ENCODE data around the gene SPRY2. TPM values are rescaled to one million over a fixed set of nuclear protein-coding genes. Genes with fewer than 3 reads are reported as not detected.

SPRY2 gene
- total and polyA plus RNA-seq, 8 donors, result 4.0 to 33.2 (median 20.2) TPM

GRCh38 chr13:80376554-80376953 lies 35.6 kb upstream of the SPRY2 start:
- intact Hi-C loops (cut with DNase I; ENCODE audit: low total_unique reads), result no loop called here
- Histone ChIP-seq H3K27me3 (no peaks in the 10 kb centered on the region), H3K4me3 (no peak overlapping the region), H3K27ac (no peak overlapping the region), H3K4me1 (no peaks in the 10 kb centered on the region), H3K36me3 (no peaks in the 10 kb centered on the region), H3K9me3 (no peaks in the 10 kb centered on the region)
- WGBS, 5 donors, result 91 to 98% (median 95%) methylated on average over 1 of the region's 1 CpG
- DNase-seq, result no peak
- TF ChIP-seq EP300 (IDR thresholded peaks at IDR 0.05), result no peak
- no peak for TF ChIP-seq POLR2A (IDR thresholded peaks at IDR 0.05)
- TF ChIP-seq CTCF (IDR thresholded peaks at IDR 0.05), result no peak
- TF ChIP-seq POLR2AphosphoS5 (IDR thresholded peaks at IDR 0.05), result no peak

- H3K27me3 ChIP-seq, result no peaks in the 10 kb centered on the region
- 79 to 88% (median 79%) methylated on average over 2 of the region's 2 CpGs for WGBS, 5 donors
- intact Hi-C loops (cut with DNase I; ENCODE audit: low total_unique reads), result loop anchor here (5.0 kb wide), 1 partner anchor 693 kb away; no protein-coding TSS in a partner anchor
- TF ChIP-seq POLR2A (IDR thresholded peaks at IDR 0.05), result no peak
- TF ChIP-seq CTCF (IDR thresholded peaks at IDR 0.05), result no peak
- TF ChIP-seq POLR2AphosphoS5 (IDR thresholded peaks at IDR 0.05), result no peak
- TF ChIP-seq EP300 (IDR thresholded peaks at IDR 0.05), result no peak
- no peaks in the 10 kb centered on the region for H3K4me1 ChIP-seq
- H3K9me3 ChIP-seq, result no peaks in the 10 kb centered on the region
- H3K4me3 ChIP-seq, result no peak overlapping the region
- no peak for DNase-seq
- H3K27ac ChIP-seq, result no peak overlapping the region
- no peaks in the 10 kb centered on the region for H3K36me3 ChIP-seq
Measured at GRCh38 chr13:80374901-80375300, 34.0 kb upstream of the SPRY2 start.

GRCh38 chr13:80374444-80374843 lies 33.5 kb upstream of the SPRY2 start:
- Histone ChIP-seq H3K4me1 (no peaks in the 10 kb centered on the region), H3K9me3 (no peaks in the 10 kb centered on the region), H3K27me3 (no peaks in the 10 kb centered on the region), H3K36me3 (no peaks in the 10 kb centered on the region), H3K27ac (no peak overlapping the region), H3K4me3 (no peak overlapping the region)
- peak in 1 of 2 donors; percentile 44 for DNase-seq
- intact Hi-C loops (cut with DNase I; ENCODE audit: low total_unique reads), result loop anchor here (5.0 kb wide), 1 partner anchor 692 kb away; no protein-coding TSS in a partner anchor
- WGBS, 5 donors, result 75 to 89% (median 81%) methylated on average over 5 of the region's 5 CpGs
- TF ChIP-seq EP300 (IDR thresholded peaks at IDR 0.05) (no peak), POLR2AphosphoS5 (IDR thresholded peaks at IDR 0.05) (no peak), POLR2A (IDR thresholded peaks at IDR 0.05) (no peak), CTCF (IDR thresholded peaks at IDR 0.05) (no peak)

- no peak overlapping the region for H3K4me3 ChIP-seq
- H3K9me3 ChIP-seq, result no peaks in the 10 kb centered on the region
- TF ChIP-seq POLR2AphosphoS5 (IDR thresholded peaks at IDR 0.05), result no peak
- TF ChIP-seq EP300 (IDR thresholded peaks at IDR 0.05), result no peak
- TF ChIP-seq POLR2A (IDR thresholded peaks at IDR 0.05), result no peak
- no peak for TF ChIP-seq CTCF (IDR thresholded peaks at IDR 0.05)
- intact Hi-C loops (cut with DNase I; ENCODE audit: low total_unique reads), result loop anchor here (5.0 kb wide), 1 partner anchor 690 kb away; no protein-coding TSS in a partner anchor
- no peaks in the 10 kb centered on the region for H3K27me3 ChIP-seq
- no peak for DNase-seq
- H3K4me1 ChIP-seq, result no peaks in the 10 kb centered on the region
- no peak overlapping the region for H3K27ac ChIP-seq
- 86 to 91% (median 89%) methylated on average over 6 of the region's 6 CpGs for WGBS, 5 donors
- H3K36me3 ChIP-seq, result no peaks in the 10 kb centered on the region
Measured at GRCh38 chr13:80371840-80372509, 31.0 kb upstream of the SPRY2 start.

Measured in stomach (tissue), 9 donors.